Fibroblast of mammary gland (primary cell): ENCODE data around the gene IL22RA2.
"Not testable (repeated sequence)": the region's sequence is repeated elsewhere in the genome, so short reads cannot be mapped to it uniquely, and the experiment has no call there.

ENCODE experiments used
- DNase-seq: peaks from one replicate; pipeline ENCODE4 v3.0.0-alpha.2; 2010; ENCODE audit warnings: low read depth
- H3K4me3 ChIP-seq: 2 replicates; pipeline ENCODE4 v1.5.1; 2011; ENCODE audit warnings: low read depth, mild to moderate bottlenecking, low read length, moderate library complexity; ENCODE audit not compliant: control insufficient read depth
- CTCF ChIP-seq: conservative IDR thresholded peaks from 2 replicates; pipeline ENCODE4 v1.5.1; 2011; ENCODE audit warnings: low read depth, low read length, inconsistent platforms; ENCODE audit not compliant: control insufficient read depth, insufficient read depth

IL22RA2 gene

GRCh38 chr6:137216875-137217553 is 43.6 kb upstream of the IL22RA2 start:
- peak overlapping the region; percentile 96 for H3K4me3 ChIP-seq
- no peak for TF ChIP-seq CTCF
- no peak for DNase-seq

GRCh38 chr6:137216106-137216505 is 42.7 kb upstream of the IL22RA2 start:
- peak; percentile 65 for DNase-seq
- no peak for TF ChIP-seq CTCF
- H3K4me3 ChIP-seq = no peak overlapping the region

GRCh38 chr6:137215630-137216029 is 42.2 kb upstream of the IL22RA2 start:
- DNase-seq, H3K4me3 ChIP-seq: not testable (repeated sequence)

- no peak overlapping the region for H3K4me3 ChIP-seq
- no peak for TF ChIP-seq CTCF
- peak; percentile 37 for DNase-seq
Measured at GRCh38 chr6:137214931-137215330, 41.5 kb upstream of the IL22RA2 start.

GRCh38 chr6:137213813-137214212 is 40.4 kb upstream of the IL22RA2 start:
- no peak overlapping the region for H3K4me3 ChIP-seq

GRCh38 chr6:137213331-137213740 is 39.9 kb upstream of the IL22RA2 start:
- no peak overlapping the region for H3K4me3 ChIP-seq
- TF ChIP-seq CTCF = no peak
- no peak for DNase-seq

More at GRCh38 chr6:137213813-137214212, 40.4 kb upstream of the IL22RA2 start:
- no peak for TF ChIP-seq CTCF
- peak; percentile 37 for DNase-seq

GRCh38 chr6:137211910-137212309 is 38.5 kb upstream of the IL22RA2 start:
- DNase-seq = no peak
- no peak overlapping the region for H3K4me3 ChIP-seq
- TF ChIP-seq CTCF = no peak
